Right kidney (tissue), 1 donor: Measurements from ENCODE around the gene RASGRP3.

Experiments used
- DNase-seq: peaks from one replicate; pipeline ENCODE4 v3.0.0-alpha.2; 2016

RASGRP3 gene

DNA sequence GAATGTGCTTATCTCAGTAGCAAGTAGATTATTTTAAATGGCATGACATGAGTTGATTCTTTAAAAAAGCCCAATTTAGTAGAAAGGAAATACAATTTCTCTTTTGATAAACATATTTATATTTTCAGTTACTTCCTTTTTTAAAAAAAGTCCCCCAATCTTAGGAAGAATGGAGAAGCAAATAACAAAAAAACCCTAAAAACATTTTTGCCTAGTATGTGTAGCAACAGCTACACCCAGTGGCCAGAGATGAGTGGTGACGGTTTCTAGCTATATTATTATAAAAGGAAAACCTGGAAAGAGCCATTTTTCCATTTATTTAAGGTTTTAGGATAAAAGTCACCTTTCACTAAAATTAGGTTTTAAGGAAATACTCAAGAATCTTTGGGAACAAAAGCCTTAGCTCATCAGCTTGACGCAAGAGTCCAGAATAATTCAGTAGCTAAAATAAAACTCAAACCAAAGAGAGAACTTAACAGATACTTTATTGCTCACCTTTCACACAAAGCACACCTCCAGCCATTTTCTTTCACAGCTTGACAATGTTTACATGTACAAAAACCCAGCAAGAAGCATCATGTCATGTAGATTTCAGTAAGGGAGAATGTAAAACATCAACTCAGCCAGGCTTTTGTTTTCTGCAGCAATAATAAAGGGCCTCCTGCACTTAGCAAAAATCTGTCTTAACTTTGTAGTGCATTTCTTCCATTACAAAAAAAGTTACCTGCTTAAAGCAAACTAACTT lies 106.9 kb downstream of the RASGRP3 start:
- DNase-seq = no peak

DNA sequence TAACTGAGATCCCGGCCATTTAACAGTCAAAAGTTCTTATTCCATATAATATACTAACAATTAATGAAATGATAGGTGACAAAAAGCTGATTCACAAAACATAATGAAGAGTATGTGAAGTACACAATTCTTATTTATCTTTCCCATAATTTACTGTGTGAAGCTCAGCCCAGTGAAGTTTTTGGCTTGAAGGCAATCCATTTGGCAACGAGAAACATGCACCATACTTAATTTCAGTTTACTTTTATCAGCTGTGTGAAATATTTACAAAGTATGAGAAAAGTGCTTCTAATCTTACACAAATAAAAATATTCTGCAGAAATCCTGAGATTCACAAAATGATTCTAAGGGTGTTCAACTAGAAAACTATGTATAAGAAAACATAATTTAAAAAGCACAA lies 110.3 kb downstream of the RASGRP3 start:
- no peak for DNase-seq

GRCh38 chr2:33588232-33588631 lies 111.8 kb downstream of the RASGRP3 start:
- DNase-seq = no peak

GRCh38 chr2:33589444-33589843 lies 113.0 kb downstream of the RASGRP3 start:
- DNase-seq = no peak

- DNase-seq = no peak
Measured at GRCh38 chr2:33595385-33595784, 118.9 kb downstream of the RASGRP3 start.

GRCh38 chr2:33597026-33597425 lies 120.6 kb downstream of the RASGRP3 start:
- no peak for DNase-seq

DNA sequence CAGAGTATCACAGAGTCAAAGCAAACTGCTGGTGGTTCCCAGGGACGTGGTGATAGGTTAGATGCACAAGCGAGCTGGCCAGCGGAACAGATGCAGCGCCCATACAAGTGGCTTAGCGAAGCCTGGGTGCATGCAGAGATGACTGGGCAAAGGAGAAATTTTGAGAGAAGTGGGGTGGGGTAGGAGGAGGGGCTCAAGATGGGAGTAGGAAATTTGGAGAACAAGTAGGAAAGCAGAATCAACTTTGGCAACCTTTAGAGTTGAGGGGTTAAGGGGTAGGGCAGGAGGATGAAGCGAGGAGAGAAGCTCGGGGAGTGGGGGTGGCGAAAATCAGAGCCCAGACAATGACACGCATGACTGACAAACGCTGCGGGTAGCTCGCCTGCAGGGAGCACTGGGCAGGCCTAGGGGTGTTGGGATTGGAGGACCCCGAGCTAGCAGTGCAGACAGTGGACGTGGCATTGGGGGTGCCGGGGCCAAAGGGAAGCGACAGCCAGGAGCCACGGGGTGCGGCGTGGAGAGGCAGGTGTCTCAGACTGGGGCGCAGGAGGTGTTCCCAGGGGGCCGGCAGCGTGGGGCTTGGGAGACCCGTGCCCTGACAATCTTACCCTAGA lies 122.2 kb downstream of the RASGRP3 start:
- DNase-seq = no peak

DNA sequence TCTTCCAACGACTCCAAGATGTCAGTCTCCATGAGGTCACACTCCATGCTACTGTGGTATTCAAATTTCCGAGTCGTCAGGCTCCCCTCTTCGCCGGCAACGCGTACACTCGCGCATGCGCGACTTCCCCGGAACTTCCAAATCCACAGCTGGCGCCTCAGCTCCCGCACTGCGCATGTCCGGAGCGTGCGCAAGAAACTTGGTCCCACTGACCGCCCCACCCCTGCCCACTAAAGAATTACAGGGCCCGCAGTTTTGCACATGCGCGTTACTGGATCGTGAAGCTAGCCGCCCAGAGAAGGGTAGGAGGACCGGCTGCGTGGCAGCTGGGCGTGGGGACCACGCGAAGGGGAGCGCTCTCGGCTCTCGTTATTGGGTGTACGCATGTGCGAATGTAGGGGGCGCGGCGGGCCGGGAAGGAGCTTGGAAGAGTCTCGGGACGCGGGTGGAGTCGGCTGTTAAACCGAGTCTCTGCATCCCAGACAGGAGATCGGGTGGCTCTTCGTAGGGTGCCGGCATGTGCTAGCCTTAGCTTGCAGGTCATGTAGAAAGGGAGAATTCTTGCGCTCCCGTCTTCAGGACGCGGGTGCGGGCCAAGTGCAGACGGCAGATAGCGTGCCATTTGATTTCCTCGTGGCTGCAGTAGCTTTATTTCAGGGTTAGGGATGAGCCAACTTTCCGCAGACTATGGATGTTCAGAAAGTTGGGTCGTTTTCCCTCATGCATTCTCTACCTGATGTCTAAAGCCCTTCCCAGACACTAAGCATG lies 122.9 kb downstream of the RASGRP3 start, which contains the start of gene FAM98A:
Gene FAM98A (minus strand): TSS at position 125 of the 768 bp plus-strand sequence. CDS start 78 bp downstream, at position 47.
- DNase-seq = peak; percentile 94

GRCh38 chr2:33599943-33600192 lies 123.4 kb downstream of the RASGRP3 start:
- no peak for DNase-seq

DNA sequence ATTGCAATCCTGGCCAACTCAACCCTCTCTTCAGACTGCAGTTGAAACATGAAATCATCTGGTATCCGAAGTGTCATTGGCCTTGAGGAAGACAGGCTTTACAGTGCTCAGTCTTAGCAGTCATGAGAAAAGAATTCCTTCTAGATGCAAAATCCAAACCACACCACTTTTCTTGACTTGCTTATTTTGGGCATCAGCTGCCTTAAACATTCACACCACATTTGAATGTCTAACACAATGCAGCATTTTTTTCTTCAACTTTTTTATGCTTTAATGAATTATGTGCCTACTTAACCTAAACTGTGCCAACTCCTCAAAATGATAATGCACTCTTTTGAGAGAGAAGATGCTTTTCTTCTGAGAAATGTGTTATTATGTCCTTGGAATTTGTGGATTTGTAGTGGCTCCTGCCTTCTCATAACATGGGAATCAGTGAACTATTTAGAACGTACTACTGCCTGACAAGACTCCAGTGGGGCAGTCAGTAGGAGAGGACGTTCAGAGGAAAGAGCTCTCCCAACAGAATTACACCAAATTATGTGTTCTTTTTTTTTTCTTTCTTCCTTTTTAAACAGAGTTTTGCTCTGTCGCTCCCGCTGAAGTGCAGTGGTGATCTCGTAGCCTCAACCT lies 125.9 kb downstream of the RASGRP3 start:
- no peak for DNase-seq

DNA sequence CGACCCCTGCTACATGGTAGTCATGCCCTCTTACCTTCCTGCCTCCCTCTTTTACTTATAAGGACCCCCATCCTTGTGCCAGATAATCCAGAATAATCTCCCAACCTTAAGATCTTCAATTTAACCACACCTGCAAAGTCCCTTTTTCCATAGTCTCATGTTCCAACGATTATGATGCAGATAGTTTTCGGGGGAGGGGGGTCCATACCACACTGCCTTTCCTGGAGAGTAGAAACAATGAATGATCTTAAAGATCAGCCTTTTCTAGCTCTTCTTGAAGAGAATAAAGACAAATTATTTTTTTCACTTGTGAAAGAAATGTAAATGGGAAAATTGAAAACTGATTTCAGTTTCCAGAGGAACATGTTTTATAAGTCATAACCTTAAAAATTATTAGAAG lies 127.0 kb downstream of the RASGRP3 start:
- DNase-seq = no peak

GRCh38 chr2:33605056-33605455 lies 128.6 kb downstream of the RASGRP3 start:
- DNase-seq = peak; percentile 29

- DNase-seq = no peak
Measured at GRCh38 chr2:33606100-33606499, 129.7 kb downstream of the RASGRP3 start.

DNA sequence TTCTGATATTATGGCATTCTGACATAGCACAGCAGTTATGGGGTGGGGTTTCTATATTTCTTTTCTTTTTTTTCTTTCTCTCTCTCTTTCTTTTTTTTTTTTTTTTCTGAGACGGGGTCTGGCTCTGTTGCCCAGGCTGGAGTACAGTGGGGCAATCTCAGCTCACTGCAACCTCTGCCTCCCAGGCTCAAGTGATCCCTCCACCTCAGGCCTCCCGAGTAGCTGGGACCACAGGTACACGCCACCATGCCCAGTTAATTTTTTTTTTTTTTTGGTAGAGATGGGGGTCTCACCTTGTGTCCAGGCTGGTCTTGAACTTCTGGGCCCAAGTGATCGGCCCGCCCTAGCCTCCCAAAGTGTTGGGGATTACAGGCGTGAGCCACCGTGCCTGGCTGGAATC lies 130.2 kb downstream of the RASGRP3 start:
- DNase-seq = no peak

DNA sequence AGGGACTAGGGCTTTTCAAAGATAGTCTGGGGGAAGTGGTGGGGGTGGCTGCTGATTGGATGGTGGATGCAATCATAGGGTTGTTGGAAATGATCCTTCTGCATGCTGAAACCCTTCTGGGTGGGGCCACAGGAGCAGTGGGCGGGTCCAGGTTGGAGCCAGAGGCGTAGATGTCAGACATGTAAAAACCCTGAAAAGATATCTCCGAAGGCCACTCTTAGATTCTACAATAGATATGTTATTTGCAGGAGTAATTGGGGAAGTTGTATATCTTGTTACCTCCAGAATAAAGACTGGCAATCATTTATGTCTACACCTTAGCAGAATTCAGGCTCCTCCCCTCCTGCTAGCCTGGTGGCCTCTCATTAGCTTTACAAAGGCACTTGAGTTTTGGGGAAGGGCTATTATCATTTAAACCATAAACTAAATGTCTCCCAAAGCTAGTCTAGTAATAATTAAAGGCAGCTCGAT lies 130.8 kb downstream of the RASGRP3 start:
- DNase-seq = no peak

DNA sequence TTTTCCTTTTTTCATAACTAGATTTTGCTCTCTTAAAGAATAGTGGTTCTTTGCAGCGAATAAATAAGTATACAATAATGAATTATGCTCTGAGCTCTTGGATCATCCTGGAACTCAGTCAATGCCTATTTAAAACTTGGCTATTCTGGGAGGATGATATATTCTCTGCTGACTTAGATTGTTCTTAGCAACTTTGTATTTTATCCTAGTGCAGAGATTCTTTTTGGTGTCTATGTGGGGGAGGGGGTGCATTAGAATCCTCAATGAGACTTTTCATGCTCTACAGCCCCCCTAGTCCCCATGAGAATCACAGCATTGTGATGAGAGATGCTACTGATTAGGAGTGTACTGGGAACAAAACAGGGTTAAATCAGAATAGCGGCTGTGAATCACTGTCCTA lies 131.5 kb downstream of the RASGRP3 start:
- DNase-seq = no peak

DNA sequence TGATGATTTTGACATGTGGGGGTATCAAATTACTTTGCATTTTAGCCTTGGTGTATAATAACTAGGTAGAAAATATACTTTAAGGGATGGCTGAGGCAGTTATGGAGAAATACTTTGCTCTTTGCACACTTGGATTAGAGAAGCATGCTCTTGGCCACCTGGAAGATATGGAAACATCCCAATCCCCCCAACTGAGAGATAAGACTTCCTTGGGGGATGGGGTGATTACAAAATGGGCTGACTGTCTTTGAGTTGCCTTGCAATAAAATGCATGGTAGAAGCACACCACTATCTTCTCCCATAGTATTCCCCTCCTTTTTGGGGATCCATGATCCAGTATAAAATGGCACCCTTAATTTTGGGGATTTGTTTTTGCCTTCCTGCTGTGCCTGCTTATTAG lies 137.7 kb downstream of the RASGRP3 start:
- DNase-seq = no peak
